K562 (cell line): Measurements from ENCODE around the gene PSMG3. TPM values are rescaled to one million over a fixed set of nuclear protein-coding genes. Genes with fewer than 3 reads are reported as not detected.

ENCODE experiments used
- ATAC-seq: fragments of 200-7000 bp; cut with Tn5 transposase; 3 replicates; pipeline ENCODE4 v1.9.1; 2020; ENCODE audit warnings: moderate library complexity
- BruUV-seq: library from RNA; stranded (reverse); fragments of 400-500 nt; replicated peaks from 2 replicates; lab custom pipeline; 2021; lab: Mats Ljungman, UMichigan
- CTCF ChIA-PET: fragments of 300-600 bp; formaldehyde crosslinking; extraction: SDS; loops from one replicate; lab custom pipeline; 2021; ENCODE audit warnings: low intra/inter-chr PET ratio; lab: Yijun Ruan, JAX
- POLR2A ChIA-PET: fragments of 300-600, 350-650 bp; sonication (Branson Sonifier 250); formaldehyde crosslinking; extraction: SDS; loops from one replicate; lab custom pipeline; 2021; ENCODE audit warnings: antibody characterized with exemption, inconsistent platforms; lab: Yijun Ruan, JAX
- DNase-seq, 4 experiments: peaks; one replicate each; pipeline versions ENCODE4 v3.0.0 to v3.0.0-alpha.2; 2011 to 2018; ENCODE audit warnings: low spot score in 3 of 4, mixed read lengths in 3 of 4; ENCODE audit errors: extremely low read depth in 1 of 4
- FAIRE-seq: peaks from 2 replicates; lab custom pipeline; 2011; peaks lifted over from hg19 to GRCh38; lab: Jason Lieb, UNC
- H2AFZ ChIP-seq: 2 replicates; pipeline ENCODE4 v1.6.0; 2011; ENCODE audit warnings: low read depth, low read length, control low read depth, inconsistent platforms
- H3K27ac ChIP-seq: fragments of 200-600 bp; 3 replicates; pipeline ENCODE4 v1.8.0; 2011; ENCODE audit warnings: low read depth, mild to moderate bottlenecking, control low read depth, inconsistent platforms, low read length, moderate library complexity, mixed read lengths; ENCODE audit errors: extremely low read depth
- H3K27me3 ChIP-seq, 2 experiments: fragments of 300-600 bp in 1 of 2; 2 replicates in 1 of 2; 3 replicates in 1 of 2; pipeline versions ENCODE4 v1.6.0 to v1.8.0; 2011; ENCODE audit warnings: inconsistent platforms in 2 of 2, low read length in 2 of 2, mild to moderate bottlenecking in 1 of 2, mixed read lengths in 1 of 2, moderate library complexity in 1 of 2; ENCODE audit not compliant: control insufficient read depth in 2 of 2, insufficient read depth in 2 of 2
- H3K36me3 ChIP-seq: fragments of 300-600 bp; 3 replicates; pipeline ENCODE4 v1.8.0; 2011; ENCODE audit warnings: mild to moderate bottlenecking, low read length, inconsistent platforms; ENCODE audit not compliant: control insufficient read depth, insufficient read depth
- H3K4me1 ChIP-seq, 2 experiments: fragments of 200-600 bp in 1 of 2; replicated peaks in 1 of 2; 2 replicates in 1 of 2; 3 replicates in 1 of 2; pipeline versions ENCODE4 v1.5.1 to v1.8.0; 2011; ENCODE audit warnings: inconsistent platforms in 2 of 2, low read length in 2 of 2, mild to moderate bottlenecking in 1 of 2, mixed read lengths in 1 of 2, moderate library complexity in 1 of 2; ENCODE audit not compliant: control insufficient read depth in 2 of 2, insufficient read depth in 2 of 2
- H3K4me2 ChIP-seq: 2 replicates; pipeline ENCODE4 v1.6.1; 2011; ENCODE audit warnings: low read length, control low read depth, inconsistent platforms, mixed read lengths; ENCODE audit not compliant: insufficient read depth
- H3K4me3 ChIP-seq: fragments of 200-600 bp; sonication (generic), shearing (Covaris generic); 2 replicates; pipeline ENCODE4 v1.5.1; 2016; ENCODE audit warnings: control low read depth, inconsistent platforms
- H3K79me2 ChIP-seq: fragments of 200-600 bp; 3 replicates; pipeline ENCODE4 v1.8.0; 2011; ENCODE audit warnings: low read length, inconsistent platforms; ENCODE audit not compliant: control insufficient read depth, insufficient read depth
- H3K9ac ChIP-seq, 2 experiments: 2 replicates each; pipeline versions ENCODE4 v1.6.0 to v1.6.1; 2011; ENCODE audit warnings: low read depth in 2 of 2, low read length in 2 of 2, control low read depth in 1 of 2, inconsistent platforms in 1 of 2, mild to moderate bottlenecking in 1 of 2, mixed read lengths in 1 of 2; ENCODE audit not compliant: insufficient read depth in 1 of 2
- H3K9me1 ChIP-seq: one replicate; pipeline ENCODE4 v1.6.0; 2011; ENCODE audit warnings: inconsistent platforms, mild to moderate bottlenecking, low read length, moderate library complexity; ENCODE audit not compliant: control insufficient read depth, insufficient read depth
- H3K9me3 ChIP-seq: replicated peaks from 2 replicates; pipeline ENCODE4 v1.5.1; 2011; ENCODE audit warnings: low read depth, low read length, inconsistent platforms; ENCODE audit not compliant: control insufficient read depth, insufficient read depth
- H4K20me1 ChIP-seq: replicated peaks from 2 replicates; pipeline ENCODE4 v1.6.1; 2011; ENCODE audit warnings: low read length, inconsistent platforms, mixed read lengths; ENCODE audit not compliant: control insufficient read depth, insufficient read depth
- POLR2G ChIP-seq: fragments of 200-400 bp; formaldehyde crosslinking; IDR thresholded peaks from 2 replicates; pipeline ENCODE4 v1.6.1; 2017; ENCODE audit warnings: low read depth, mild to moderate bottlenecking, antibody characterized with exemption, low read length, moderate library complexity
- RBM17 ChIP-seq: fragments of 200-400 bp; formaldehyde crosslinking; IDR thresholded peaks from 2 replicates; pipeline ENCODE4 v1.6.1; 2017; ENCODE audit warnings: low read depth, mild to moderate bottlenecking, low read length, borderline replicate concordance
- ZNF830 ChIP-seq: fragments of 250-450 bp; sonication (Bioruptor Pico); IDR thresholded peaks from 2 replicates; pipeline ENCODE4 v1.5.0; 2021; ENCODE audit warnings: mild to moderate bottlenecking
- WGBS: fragments of 100-300 bp; shearing (Covaris generic); methylation state at CpG from one replicate; pipeline ENCODE4 v1.1.6; 2016; ENCODE audit warnings: low coverage, mixed read lengths; ENCODE audit not compliant: insufficient coverage; ENCODE audit errors: missing lambda C conversion rate; 5-methylcytosine and 5-hydroxymethylcytosine counted together
- in situ Hi-C: fragments of 300-500 bp; cut with MboI; formaldehyde crosslinking; loops from 4 replicates; pipeline ENCODE4 v1.15.0; 2018; ENCODE audit warnings: inconsistent platforms, mixed read lengths
- intact Hi-C: fragments of 100-400 bp; cut with micrococcal nuclease; formaldehyde crosslinking; loops from 2 replicates; pipeline ENCODE4 v1.14.2; 2022
- polyA plus RNA-seq, 8 experiments: library from polyadenylated mRNA; depleted of rRNA in 4 of 8; stranded (reverse) in 5 of 8; unstranded in 3 of 8; fragments of >200 nt; fragmentation: Nextera tagmentation in 2 of 8; fragmentation: Illumina TruSeq in 1 of 8; extraction: Ambion mirVana in 2 of 8; extraction: Trizol in 1 of 8; gene quantifications; 2 replicates each; pipeline versions ENCODE4 v1.2.1 to v1.2.3, GENCODE V29; 2011 to 2014; ENCODE audit warnings: inconsistent platforms in 1 of 8, missing spikeins in 1 of 8
- total RNA-seq, 7 experiments: library from RNA; depleted of rRNA in 6 of 7; stranded (reverse); fragments of >200 nt in 6 of 7; fragmentation: Illumina TruSeq in 2 of 7; extraction: Trizol in 2 of 7; gene quantifications; 2 replicates each; pipeline versions ENCODE4 v1.2.1 to v1.2.3, GENCODE V29; 2011 to 2021; ENCODE audit warnings: low replicate concordance in 1 of 7

PSMG3 gene
- total and polyA plus RNA-seq, 9 of the 15 experiments (the other 6 are each of a cell fraction or from before 2014, with no cell fraction given), result 34.8 to 122 (median 80.1) TPM

DNA sequence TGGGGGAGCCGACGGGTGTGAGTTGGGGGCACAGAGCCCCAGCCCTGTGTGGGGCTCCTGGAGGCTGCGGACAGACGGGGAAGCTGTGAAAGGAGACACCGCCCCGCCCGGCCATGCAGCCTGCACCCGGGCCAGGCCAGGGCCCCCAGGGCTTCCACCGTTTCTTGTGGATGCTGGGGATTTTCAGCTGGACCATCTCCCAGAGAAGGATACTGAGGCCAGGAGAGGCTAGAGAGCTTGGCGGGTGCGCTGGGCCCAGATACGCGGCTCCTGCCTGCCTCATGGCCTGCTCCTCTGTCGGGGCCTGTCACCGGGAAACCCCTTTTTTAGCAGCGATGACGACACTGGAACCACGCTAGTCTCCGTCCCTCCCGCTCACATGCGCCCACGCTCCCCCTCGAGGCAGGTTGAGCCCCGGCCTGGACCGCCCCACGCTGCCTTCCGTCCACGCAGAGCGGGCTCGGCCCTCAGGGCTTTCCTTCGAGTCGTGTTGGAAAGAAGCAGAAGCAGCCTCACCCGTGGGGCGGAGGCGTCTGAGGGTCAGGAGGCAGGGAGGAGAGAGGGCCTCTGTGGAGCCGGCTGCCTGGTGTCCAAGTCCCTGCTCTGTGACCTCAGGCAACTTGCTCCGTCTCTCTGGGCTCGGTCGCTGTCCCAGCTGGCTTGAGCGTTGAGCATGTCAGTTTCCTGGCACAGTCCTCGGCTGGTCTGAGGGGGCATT is 25.5 kb downstream of the PSMG3 start:
- no peak overlapping the region for H3K4me3 ChIP-seq
- ChIA-PET POLR2A (interaction anchor here (0.7 to 1.0 kb wide), 3 partner anchors 11 to 12 kb away, joined by 3 to 5 read pairs (median 3); partner anchors contain the start of gene TMEM184A), CTCF (no interaction called here)
- intact Hi-C loops, result no loop called here
- no peak for FAIRE-seq
- WGBS, result 74% methylated on average over 32 of the region's 41 CpGs
- no peaks in the 10 kb centered on the region for H3K9me1 ChIP-seq
- H3K9ac ChIP-seq, result peak overlapping the region in 1 of 2 experiments; percentile 70; a peak in 2 of 4 replicates
- BruUV-seq, result no TSS peak
- in situ Hi-C loops, result no loop called here
- H3K79me2 ChIP-seq, result no peaks in the 10 kb centered on the region
- peak; percentile 22 for TF ChIP-seq POLR2G
- TF ChIP-seq ZNF830 (CRISPR knock-in tag), result no peak
- TF ChIP-seq, all 486 proteins: peak for 1
- DNase-seq (no peak), ATAC-seq (no peak)
- H3K4me2 ChIP-seq, result no peak overlapping the region
- H3K36me3 ChIP-seq, result peaks cover 30% of the 10 kb centered on the region; the same call in 2 of the 3 replicates
- no peaks in the 10 kb centered on the region for H3K9me3 ChIP-seq
- H4K20me1 ChIP-seq, result no peaks in the 10 kb centered on the region; the same call in 1 of the 2 replicates
- H2AFZ ChIP-seq, result no peak overlapping the region
- peaks cover 0 to 83% of the 10 kb centered on the region in 2 experiments; a peak in 3 of 5 replicates for H3K4me1 ChIP-seq
- H3K27me3 ChIP-seq, result peaks cover 0 to 6% of the 10 kb centered on the region in 2 experiments; a peak in 2 of 5 replicates
- no peak overlapping the region for H3K27ac ChIP-seq

DNA sequence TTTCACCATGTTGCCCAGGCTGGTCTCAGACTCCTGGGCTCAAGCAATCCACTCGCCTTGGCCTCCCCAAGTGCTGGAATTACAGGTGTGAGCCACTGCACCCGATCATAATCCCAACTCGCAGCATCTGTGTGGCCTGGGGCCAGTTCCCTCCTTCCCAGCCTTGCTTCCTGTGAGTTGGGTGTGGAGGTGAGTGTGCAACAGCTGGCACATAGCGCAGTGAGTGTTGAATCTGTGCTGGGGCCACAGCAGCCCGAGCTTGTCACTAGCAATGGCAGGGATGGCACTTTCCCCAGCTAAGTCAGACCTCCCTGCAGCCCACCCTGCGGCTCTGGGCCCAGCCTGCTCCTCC is 26.0 kb downstream of the PSMG3 start:
- FAIRE-seq, result no peak
- Histone ChIP-seq H3K27ac (no peak overlapping the region), H2AFZ (no peak overlapping the region), H3K79me2 (0 out of 3 replicates have a peak, but pooled peaks cover under 1% of the 10 kb centered on the region), H3K9me3 (no peaks in the 10 kb centered on the region), H3K27me3 (peaks cover 0 to under 1% of the 10 kb centered on the region in 2 experiments; a peak in 2 of 5 replicates), H3K9me1 (no peaks in the 10 kb centered on the region), H3K9ac (no peak overlapping the region), H3K4me3 (no peak overlapping the region)
- no peak for DNase-seq
- ChIA-PET POLR2A (interaction anchor here (0.5 to 1.3 kb wide), 4 partner anchors 9 to 27 kb away, joined by 3 to 5 read pairs (median 4); partner anchors contain the start of gene TMEM184A), CTCF (no interaction called here)
- in situ Hi-C loops (no loop called here), intact Hi-C loops (no loop called here)
- ATAC-seq, result no peak
- no peak for TF ChIP-seq RBM17
- peak; percentile 27; the same call in 1 of the 2 replicates for TF ChIP-seq POLR2G
- TF ChIP-seq, all 486 proteins: peak for 1
- no peak overlapping the region for H3K4me2 ChIP-seq
- 82% methylated on average over 5 of the region's 6 CpGs for WGBS
- no peaks in the 10 kb centered on the region; the same call in 1 of the 2 replicates for H4K20me1 ChIP-seq
- BruUV-seq, result no TSS peak
- H3K4me1 ChIP-seq, result peaks cover 0 to 83% of the 10 kb centered on the region in 2 experiments; a peak in 3 of 5 replicates
- H3K36me3 ChIP-seq, result peaks cover 36% of the 10 kb centered on the region; the same call in 2 of the 3 replicates
